ENCODE measurements around the gene NPAS4. TPM values are rescaled to one million over a fixed set of nuclear protein-coding genes. Genes with fewer than 3 reads are reported as not detected.

The NPAS4 gene
- total RNA-seq, 4 donors from 2014 or later, result 0.27 to 2.6 (median 0.93) TPM; not detected in 1

DNA sequence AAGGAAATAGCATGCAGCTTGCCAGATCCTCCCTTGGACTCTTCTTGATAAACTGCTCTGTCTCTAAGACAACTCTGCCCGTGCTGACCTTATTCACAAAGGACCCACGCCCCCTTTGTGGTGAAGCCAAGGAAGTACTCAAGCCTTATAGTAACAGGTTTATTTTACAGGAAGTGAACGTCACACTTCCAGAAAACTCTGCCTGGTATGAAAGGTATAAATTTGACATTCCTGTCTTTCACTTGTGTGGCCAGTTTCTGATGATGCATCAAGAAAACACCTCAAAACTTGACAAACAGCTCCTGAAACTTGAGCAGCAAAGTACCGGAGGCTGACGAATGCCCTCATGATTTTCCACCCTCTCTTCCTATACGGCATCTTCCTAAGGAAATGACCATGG lies 33.4 kb downstream of the NPAS4 start:
- H3K27me3 ChIP-seq, result no peaks in the 10 kb centered on the region
- no peaks in the 10 kb centered on the region for H3K9me3 ChIP-seq
- no peak for ATAC-seq
- no peak overlapping the region for H3K27ac ChIP-seq
- no peak overlapping the region for H3K4me3 ChIP-seq
- 33 to 38% methylated on average over 6 of the region's 6 CpGs for WGBS, 2 donors (ENCODE audit: low coverage in 1 of 2)
- H3K36me3 ChIP-seq, result no peaks in the 10 kb centered on the region
- no peaks in the 10 kb centered on the region for H3K4me1 ChIP-seq
- TF ChIP-seq EP300 (IDR thresholded peaks at IDR 0.05) (no peak), POLR2A (IDR thresholded peaks at IDR 0.05) (no peak)

DNA sequence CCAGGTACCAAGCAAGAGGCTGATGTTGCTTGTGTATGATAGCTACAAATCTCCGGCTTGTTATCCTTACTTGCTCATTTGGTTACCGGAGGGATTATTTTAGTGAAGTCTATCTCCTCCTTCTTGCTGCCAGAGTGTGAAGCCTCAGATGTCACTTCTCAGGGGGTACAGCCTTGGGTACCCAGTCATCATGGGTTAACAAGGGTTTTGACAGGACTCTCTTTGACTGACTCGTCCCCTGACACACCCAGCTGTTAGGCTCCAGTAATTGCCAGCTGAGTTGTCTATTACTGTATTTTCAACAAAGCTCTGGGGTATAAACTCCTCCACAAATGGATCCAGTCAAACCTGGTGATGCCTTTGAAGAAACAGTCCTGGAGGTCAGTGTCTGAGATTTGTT lies 34.0 kb downstream of the NPAS4 start:
- H3K9me3 ChIP-seq, result no peaks in the 10 kb centered on the region
- no peaks in the 10 kb centered on the region for H3K27me3 ChIP-seq
- 46 to 67% methylated on average over 1 to 3 of the region's 3 CpGs for WGBS, 2 donors (ENCODE audit: low coverage in 1 of 2)
- no peaks in the 10 kb centered on the region for H3K4me1 ChIP-seq
- no peak overlapping the region for H3K4me3 ChIP-seq
- no peak for ATAC-seq
- no peaks in the 10 kb centered on the region for H3K36me3 ChIP-seq
- TF ChIP-seq POLR2AphosphoS5 (IDR thresholded peaks at IDR 0.05) (no peak), POLR2A (IDR thresholded peaks at IDR 0.05) (no peak), EP300 (IDR thresholded peaks at IDR 0.05) (no peak)
- TF ChIP-seq, protein P1, sequence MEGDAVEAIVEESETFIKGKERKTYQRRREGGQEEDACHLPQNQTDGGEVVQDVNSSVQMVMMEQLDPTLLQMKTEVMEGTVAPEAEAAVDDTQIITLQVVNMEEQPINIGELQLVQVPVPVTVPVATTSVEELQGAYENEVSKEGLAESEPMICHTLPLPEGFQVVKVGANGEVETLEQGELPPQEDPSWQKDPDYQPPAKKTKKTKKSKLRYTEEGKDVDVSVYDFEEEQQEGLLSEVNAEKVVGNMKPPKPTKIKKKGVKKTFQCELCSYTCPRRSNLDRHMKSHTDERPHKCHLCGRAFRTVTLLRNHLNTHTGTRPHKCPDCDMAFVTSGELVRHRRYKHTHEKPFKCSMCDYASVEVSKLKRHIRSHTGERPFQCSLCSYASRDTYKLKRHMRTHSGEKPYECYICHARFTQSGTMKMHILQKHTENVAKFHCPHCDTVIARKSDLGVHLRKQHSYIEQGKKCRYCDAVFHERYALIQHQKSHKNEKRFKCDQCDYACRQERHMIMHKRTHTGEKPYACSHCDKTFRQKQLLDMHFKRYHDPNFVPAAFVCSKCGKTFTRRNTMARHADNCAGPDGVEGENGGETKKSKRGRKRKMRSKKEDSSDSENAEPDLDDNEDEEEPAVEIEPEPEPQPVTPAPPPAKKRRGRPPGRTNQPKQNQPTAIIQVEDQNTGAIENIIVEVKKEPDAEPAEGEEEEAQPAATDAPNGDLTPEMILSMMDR (IDR thresholded peaks at IDR 0.05), result no peak
- no peak overlapping the region for H3K27ac ChIP-seq

DNA sequence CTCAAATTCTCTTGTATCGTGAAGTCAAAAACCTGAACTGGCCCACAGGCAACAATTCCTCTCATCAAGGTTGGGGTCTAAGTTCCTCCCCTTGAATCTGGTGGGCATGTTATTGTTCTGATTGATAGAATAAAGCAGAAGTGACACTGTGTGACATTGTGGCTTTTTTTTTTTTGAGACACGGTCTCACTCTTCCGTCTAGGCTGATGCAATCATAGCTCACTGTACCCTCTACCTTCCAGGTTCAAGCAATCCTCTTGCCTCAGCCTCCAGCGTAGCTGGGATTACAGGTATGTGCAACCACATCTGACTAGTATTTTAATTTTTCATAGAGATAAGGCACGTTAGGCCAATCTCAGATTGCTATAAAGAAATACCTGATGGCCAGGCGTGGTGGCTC lies 37.0 kb downstream of the NPAS4 start:
- Histone ChIP-seq H3K4me3 (no peak overlapping the region), H3K27me3 (no peaks in the 10 kb centered on the region), H3K36me3 (no peaks in the 10 kb centered on the region), H3K27ac (no peak overlapping the region), H3K9me3 (no peaks in the 10 kb centered on the region), H3K4me1 (no peaks in the 10 kb centered on the region)
- no peak for ATAC-seq
- TF ChIP-seq, protein P1 (IDR thresholded peaks at IDR 0.05), result no peak
- TF ChIP-seq POLR2AphosphoS5 (IDR thresholded peaks at IDR 0.05) (no peak), POLR2A (IDR thresholded peaks at IDR 0.05) (no peak), EP300 (IDR thresholded peaks at IDR 0.05) (no peak)
- 80 to 90% methylated on average over 2 to 6 of the region's 6 CpGs for WGBS, 2 donors (ENCODE audit: low coverage in 1 of 2)

DNA sequence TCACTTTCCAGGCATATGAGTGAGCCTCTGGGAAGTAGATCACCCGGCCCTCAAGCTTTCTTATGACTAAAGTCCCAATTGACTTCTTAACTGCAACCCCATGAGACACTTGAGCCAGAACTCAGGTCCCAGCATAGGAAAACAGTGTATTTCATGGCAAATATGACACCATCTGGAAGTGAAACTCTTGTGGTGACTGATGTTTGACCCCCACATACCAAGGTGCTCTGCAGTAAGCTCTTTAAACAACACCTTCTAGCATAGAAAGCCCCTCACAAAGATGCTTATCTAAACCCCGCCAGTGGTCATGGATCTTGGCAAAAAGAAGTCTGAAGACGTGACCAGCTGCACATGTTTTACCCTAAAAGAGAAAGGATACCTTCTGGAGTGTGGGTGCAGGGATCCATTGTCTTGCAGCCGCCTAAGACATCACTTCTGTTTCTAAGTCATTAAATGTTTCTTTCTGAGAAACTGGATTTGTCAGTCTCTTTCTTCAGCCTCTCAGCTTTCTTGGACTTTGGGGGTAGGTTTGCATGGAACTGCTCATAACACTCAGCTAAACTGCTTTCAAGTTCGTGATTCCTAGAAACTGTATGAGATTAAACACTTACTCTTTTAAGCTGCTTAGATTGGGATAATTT lies 38.4 kb downstream of the NPAS4 start:
- Histone ChIP-seq H3K4me3 (no peak overlapping the region), H3K27ac (no peak overlapping the region), H3K4me1 (no peaks in the 10 kb centered on the region), H3K27me3 (no peaks in the 10 kb centered on the region), H3K36me3 (no peaks in the 10 kb centered on the region), H3K9me3 (no peaks in the 10 kb centered on the region)
- TF ChIP-seq EP300 (IDR thresholded peaks at IDR 0.05), result no peak
- TF ChIP-seq POLR2A (IDR thresholded peaks at IDR 0.05), result no peak
- TF ChIP-seq, protein P1 (IDR thresholded peaks at IDR 0.05), result no peak
- TF ChIP-seq POLR2AphosphoS5 (IDR thresholded peaks at IDR 0.05), result no peak
- no peak for ATAC-seq
- 66 to 71% methylated on average over 4 to 5 of the region's 5 CpGs for WGBS, 2 donors (ENCODE audit: low coverage in 1 of 2)

DNA sequence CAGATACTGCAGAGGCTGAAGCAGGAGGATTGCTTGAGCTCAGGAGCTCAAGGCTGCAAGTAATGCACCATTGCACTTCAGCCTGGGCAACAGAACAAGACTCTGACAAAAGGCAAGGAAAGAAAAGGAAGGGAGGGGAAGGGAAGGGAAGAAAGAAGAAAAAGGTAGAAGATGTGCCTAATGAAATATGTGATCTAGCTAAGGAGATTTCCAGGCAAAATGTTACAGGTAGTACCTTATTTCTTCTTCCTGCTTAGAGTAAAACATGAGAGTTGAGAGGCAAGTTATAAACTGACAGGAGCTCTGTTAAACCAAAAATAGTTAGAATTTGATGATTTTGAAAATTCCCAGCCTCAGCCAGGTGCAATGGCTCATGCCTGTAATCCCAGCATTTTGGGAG lies 41.2 kb downstream of the NPAS4 start:
- Histone ChIP-seq H3K27ac (no peak overlapping the region), H3K36me3 (no peaks in the 10 kb centered on the region), H3K4me3 (no peak overlapping the region), H3K27me3 (no peaks in the 10 kb centered on the region), H3K4me1 (peaks cover 0 to 15% (median 5%) of the 10 kb centered on the region in 3 donors), H3K9me3 (no peaks in the 10 kb centered on the region)
- ATAC-seq, result no peak
- TF ChIP-seq EP300 (IDR thresholded peaks at IDR 0.05) (no peak), POLR2AphosphoS5 (IDR thresholded peaks at IDR 0.05) (no peak), POLR2A (IDR thresholded peaks at IDR 0.05) (no peak)
- TF ChIP-seq, protein P1 (IDR thresholded peaks at IDR 0.05), result no peak

All from gastroesophageal sphincter (tissue), 4 donors.